Stomach (tissue), 4 donors: ENCODE results near the gene HNRNPD.

Source experiments
- EP300 ChIP-seq: sonication (generic); formaldehyde crosslinking; IDR thresholded peaks from one replicate; pipeline ENCODE4 v1.6.1; 2017; ENCODE audit warnings: antibody characterized with exemption
- POLR2A ChIP-seq, 4 donors: fragments of 450-650 bp; IDR thresholded peaks; one replicate each; pipeline ENCODE4 v1.6.1; 2016; ENCODE audit warnings: antibody characterized with exemption in 4 of 4, control low read depth in 2 of 4, mild to moderate bottlenecking in 1 of 4, moderate library complexity in 1 of 4
- POLR2AphosphoS5 ChIP-seq, 3 donors: sonication (generic); formaldehyde crosslinking; IDR thresholded peaks; one replicate each; pipeline ENCODE4 v1.6.1; 2016; ENCODE audit warnings: antibody characterized with exemption in 3 of 3
- TF ChIP-seq, protein P1 (sequence below), 7 experiments: fragments of 450-650 bp in 4 of 7; fragments of 200-600 bp in 3 of 7; sonication (generic) in 3 of 7; IDR thresholded peaks; one replicate each; pipeline ENCODE4 v1.5.1; 2016 to 2019; ENCODE audit warnings: antibody characterized with exemption in 7 of 7, control low read depth in 2 of 7, mild to moderate bottlenecking in 1 of 7

DNA sequence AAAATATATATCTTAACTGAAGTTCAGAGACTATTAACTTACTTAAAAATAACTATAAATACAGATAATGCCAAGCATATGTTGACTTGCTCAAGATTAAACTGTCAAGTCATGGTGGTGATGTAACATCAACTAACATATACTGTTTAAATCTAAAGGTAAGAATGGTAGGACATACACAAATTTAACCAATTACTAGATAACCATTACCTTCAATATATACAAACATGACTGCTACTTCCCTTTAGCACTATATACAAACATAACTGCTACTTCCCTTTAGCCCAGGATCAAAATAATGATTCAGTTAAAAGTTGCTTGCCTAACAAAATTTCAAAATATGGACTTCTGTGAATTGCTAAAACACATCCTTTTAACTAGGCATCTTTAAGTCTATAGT is 14.9 kb downstream of the HNRNPD start:
- TF ChIP-seq, protein P1, sequence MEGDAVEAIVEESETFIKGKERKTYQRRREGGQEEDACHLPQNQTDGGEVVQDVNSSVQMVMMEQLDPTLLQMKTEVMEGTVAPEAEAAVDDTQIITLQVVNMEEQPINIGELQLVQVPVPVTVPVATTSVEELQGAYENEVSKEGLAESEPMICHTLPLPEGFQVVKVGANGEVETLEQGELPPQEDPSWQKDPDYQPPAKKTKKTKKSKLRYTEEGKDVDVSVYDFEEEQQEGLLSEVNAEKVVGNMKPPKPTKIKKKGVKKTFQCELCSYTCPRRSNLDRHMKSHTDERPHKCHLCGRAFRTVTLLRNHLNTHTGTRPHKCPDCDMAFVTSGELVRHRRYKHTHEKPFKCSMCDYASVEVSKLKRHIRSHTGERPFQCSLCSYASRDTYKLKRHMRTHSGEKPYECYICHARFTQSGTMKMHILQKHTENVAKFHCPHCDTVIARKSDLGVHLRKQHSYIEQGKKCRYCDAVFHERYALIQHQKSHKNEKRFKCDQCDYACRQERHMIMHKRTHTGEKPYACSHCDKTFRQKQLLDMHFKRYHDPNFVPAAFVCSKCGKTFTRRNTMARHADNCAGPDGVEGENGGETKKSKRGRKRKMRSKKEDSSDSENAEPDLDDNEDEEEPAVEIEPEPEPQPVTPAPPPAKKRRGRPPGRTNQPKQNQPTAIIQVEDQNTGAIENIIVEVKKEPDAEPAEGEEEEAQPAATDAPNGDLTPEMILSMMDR (IDR thresholded peaks at IDR 0.05): no peak
- TF ChIP-seq POLR2A (IDR thresholded peaks at IDR 0.05) (no peak), POLR2AphosphoS5 (IDR thresholded peaks at IDR 0.05) (no peak), EP300 (no peak)
